Cardiac muscle cell (in vitro differentiated cells and primary cell): ENCODE measurements around the gene FCHO1. TPM values are rescaled to one million over a fixed set of nuclear protein-coding genes. Genes with fewer than 3 reads are reported as not detected.
A peak's percentile ranks its signal among the peaks of the same experiment; 100 is the strongest.

Experiments used
- DNase-seq, 2 donors: peaks; one replicate each; pipeline versions ENCODE4 v3.0.0 to v3.0.0-alpha.2; 2010 to 2017; ENCODE audit warnings: low read depth in 1 of 2, low spot score in 1 of 2
- H3K27ac ChIP-seq: fragments of 200-600 bp; sonication (generic); 2 replicates; pipeline ENCODE4 v1.5.1; 2016
- H3K27me3 ChIP-seq: fragments of 200-600 bp; sonication (generic); 2 replicates; pipeline ENCODE4 v1.6.0; 2016; ENCODE audit warnings: control low read depth
- H3K36me3 ChIP-seq: fragments of 200-600 bp; sonication (generic); 2 replicates; pipeline ENCODE4 v1.5.1; 2016; ENCODE audit warnings: control low read depth
- H3K4me1 ChIP-seq: fragments of 200-600 bp; sonication (generic); 2 replicates; pipeline ENCODE4 v1.8.1; 2017; ENCODE audit warnings: low read depth, mild to moderate bottlenecking, mixed run types
- H3K4me3 ChIP-seq: fragments of 200-600 bp; sonication (generic); 2 replicates; pipeline ENCODE4 v1.5.1; 2016; ENCODE audit warnings: mild to moderate bottlenecking
- H3K9me3 ChIP-seq: fragments of 200-600 bp; sonication (generic); 2 replicates; pipeline ENCODE4 v1.5.1; 2017; ENCODE audit warnings: low read depth, mild to moderate bottlenecking, control low read depth
- polyA plus RNA-seq: library from polyadenylated mRNA; unstranded; fragments of >200 nt; fragmentation: Nextera tagmentation; extraction: Ambion mirVana; gene quantifications from 2 replicates; pipeline ENCODE4 v1.2.1, GENCODE V29; 2016
- total RNA-seq: library from RNA; depleted of rRNA; stranded (reverse); fragments of >200 nt; gene quantifications from 2 replicates; pipeline ENCODE4 v1.2.3, GENCODE V29; 2016
- TF ChIP-seq, protein P1 (sequence below): IDR thresholded peaks from 2 replicates; pipeline ENCODE4 v1.5.1; 2012; ENCODE audit warnings: low read depth, mild to moderate bottlenecking, low read length

FCHO1 gene
- total and polyA plus RNA-seq, 2 experiments from 2014 or later: 2.5 to 3.1 TPM

DNA sequence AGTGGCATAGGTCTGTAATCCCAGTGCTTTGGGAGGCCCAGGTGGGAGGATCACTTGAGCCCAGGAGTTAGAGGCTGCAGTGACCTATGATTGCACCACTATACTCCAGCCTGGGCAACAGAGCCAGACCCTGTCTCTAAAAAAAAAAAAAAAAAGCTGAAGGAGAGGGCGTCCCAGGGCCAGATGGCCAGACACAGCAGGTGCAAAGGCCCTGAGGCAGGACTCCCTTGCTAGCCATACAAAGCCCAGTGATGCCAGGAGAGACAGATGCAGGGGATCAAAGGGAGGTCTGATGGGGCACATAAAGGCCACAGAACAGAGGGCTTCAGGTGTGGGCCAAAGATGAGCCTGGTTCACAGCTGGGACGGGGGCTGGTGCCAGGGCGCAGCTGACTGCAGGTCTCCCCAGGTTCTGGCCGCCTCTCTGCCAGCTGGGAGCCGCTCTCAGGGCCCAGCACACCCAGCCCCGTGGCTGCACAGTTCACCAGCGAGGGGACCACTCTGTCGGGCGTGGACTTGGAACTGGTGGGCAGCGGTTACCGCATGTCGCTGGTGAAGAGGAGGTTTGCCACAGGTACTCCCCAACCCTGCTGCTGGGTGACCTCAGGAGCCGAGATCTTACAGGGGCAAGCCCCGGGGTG lies 36.1 kb downstream of the FCHO1 start:
- Histone ChIP-seq H3K9me3 (no peaks in the 10 kb centered on the region), H3K4me1 (no peaks in the 10 kb centered on the region), H3K27ac (no peak overlapping the region), H3K4me3 (no peak overlapping the region), H3K27me3 (no peaks in the 10 kb centered on the region), H3K36me3 (no peaks in the 10 kb centered on the region)
- TF ChIP-seq, protein P1, sequence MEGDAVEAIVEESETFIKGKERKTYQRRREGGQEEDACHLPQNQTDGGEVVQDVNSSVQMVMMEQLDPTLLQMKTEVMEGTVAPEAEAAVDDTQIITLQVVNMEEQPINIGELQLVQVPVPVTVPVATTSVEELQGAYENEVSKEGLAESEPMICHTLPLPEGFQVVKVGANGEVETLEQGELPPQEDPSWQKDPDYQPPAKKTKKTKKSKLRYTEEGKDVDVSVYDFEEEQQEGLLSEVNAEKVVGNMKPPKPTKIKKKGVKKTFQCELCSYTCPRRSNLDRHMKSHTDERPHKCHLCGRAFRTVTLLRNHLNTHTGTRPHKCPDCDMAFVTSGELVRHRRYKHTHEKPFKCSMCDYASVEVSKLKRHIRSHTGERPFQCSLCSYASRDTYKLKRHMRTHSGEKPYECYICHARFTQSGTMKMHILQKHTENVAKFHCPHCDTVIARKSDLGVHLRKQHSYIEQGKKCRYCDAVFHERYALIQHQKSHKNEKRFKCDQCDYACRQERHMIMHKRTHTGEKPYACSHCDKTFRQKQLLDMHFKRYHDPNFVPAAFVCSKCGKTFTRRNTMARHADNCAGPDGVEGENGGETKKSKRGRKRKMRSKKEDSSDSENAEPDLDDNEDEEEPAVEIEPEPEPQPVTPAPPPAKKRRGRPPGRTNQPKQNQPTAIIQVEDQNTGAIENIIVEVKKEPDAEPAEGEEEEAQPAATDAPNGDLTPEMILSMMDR: no peak
- DNase-seq: no peak

DNA sequence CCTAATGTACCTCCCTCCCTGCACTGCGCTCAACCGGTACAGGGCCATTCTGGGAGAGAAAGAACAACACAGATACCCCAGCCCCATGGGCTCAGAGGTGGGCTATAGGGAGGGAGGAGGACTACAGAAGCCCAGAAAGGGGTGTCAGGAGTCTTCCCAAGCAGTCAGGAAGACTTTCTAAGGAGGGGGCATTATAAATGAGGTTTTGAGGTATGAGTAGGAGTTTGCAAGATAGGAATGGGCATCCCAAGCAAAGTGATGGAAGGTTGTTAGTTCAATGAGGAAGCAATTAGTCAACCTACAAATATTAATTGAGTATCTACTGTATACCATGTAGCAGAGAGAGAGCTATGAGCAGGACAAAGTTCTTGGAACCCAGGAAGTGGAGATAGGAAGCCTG lies 37.4 kb downstream of the FCHO1 start:
- no peak overlapping the region for H3K4me3 ChIP-seq
- TF ChIP-seq, protein P1: no peak
- H3K27ac ChIP-seq: no peak overlapping the region
- no peaks in the 10 kb centered on the region for H3K36me3 ChIP-seq
- H3K27me3 ChIP-seq: peaks cover 4% of the 10 kb centered on the region
- no peaks in the 10 kb centered on the region for H3K9me3 ChIP-seq
- no peaks in the 10 kb centered on the region for H3K4me1 ChIP-seq
- no peak for DNase-seq

DNA sequence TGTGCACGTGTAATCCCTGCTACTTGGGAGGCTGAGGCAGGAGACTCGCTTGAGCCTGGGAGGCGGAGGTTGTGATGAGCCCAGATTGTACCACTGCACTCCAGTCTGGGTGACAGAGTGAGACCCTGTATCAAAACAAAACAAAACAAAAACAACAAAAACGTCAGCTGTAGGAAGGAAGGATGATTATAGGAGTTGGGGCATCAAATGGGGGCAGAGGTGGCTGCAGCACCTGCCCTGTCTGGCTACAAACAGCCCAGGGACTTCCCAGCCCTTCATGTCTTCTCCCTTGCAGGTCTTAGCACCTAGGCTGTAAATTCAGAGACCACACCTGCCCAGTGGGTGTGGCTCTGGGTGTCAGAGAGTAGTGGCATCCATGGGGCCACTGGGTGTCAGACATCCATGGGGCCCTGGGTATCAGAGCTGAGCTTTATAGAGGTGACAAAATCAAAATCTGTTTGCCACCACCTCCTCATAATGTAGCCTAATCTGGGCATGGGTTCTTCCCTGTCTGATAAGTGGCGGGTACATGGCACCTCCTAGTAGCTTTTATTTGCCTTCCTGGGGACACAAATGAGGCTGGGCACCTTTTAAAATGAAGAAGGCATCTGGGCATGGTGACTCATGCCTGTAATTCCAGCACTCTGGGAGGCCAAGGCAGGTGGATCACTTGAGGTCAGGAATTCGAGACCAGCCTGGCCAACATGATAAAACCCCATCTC lies 38.9 kb downstream of the FCHO1 start:
- Histone ChIP-seq H3K9me3 (no peaks in the 10 kb centered on the region), H3K4me1 (no peaks in the 10 kb centered on the region), H3K4me3 (no peak overlapping the region), H3K36me3 (no peaks in the 10 kb centered on the region), H3K27ac (no peak overlapping the region), H3K27me3 (peaks cover 20% of the 10 kb centered on the region)
- TF ChIP-seq, protein P1: no peak
- no peak for DNase-seq

GRCh38 chr19:17794412-17794730 lies 43.1 kb downstream of the FCHO1 start:
- Histone ChIP-seq H3K27me3 (peaks cover 48% of the 10 kb centered on the region), H3K9me3 (no peaks in the 10 kb centered on the region), H3K4me1 (no peaks in the 10 kb centered on the region), H3K4me3 (no peak overlapping the region), H3K27ac (no peak overlapping the region), H3K36me3 (no peaks in the 10 kb centered on the region)
- TF ChIP-seq, protein P1: no peak
- DNase-seq: no peak

- H3K36me3 ChIP-seq: no peaks in the 10 kb centered on the region
- TF ChIP-seq, protein P1: no peak
- no peaks in the 10 kb centered on the region for H3K4me1 ChIP-seq
- no peaks in the 10 kb centered on the region for H3K9me3 ChIP-seq
- H3K4me3 ChIP-seq: no peak within 1 kb of the TSS
- DNase-seq: peak; percentile 20 to 58
- H3K27me3 ChIP-seq: peaks cover 48% of the 10 kb centered on the region
- no peak within 1 kb of the TSS for H3K27ac ChIP-seq
These were observed 43.6 kb downstream of the FCHO1 start, which contains the start of gene B3GNT3 for GRCh38 chr19:17794731-17795494. B3GNT3 (plus strand) TSS chr19:17795138; CDS start chr19:17807808, 12,670 bp downstream.
